Activated CD8-positive, alpha-beta memory T cell treated with anti-CD3 and anti-CD28 coated beads, Interleukin-2, amount 10 ng/mL, durations not matched to agents 7 days and 5 days (primary cell): ENCODE measurements around the gene NTM. TPM values are rescaled to one million over a fixed set of nuclear protein-coding genes. Genes with fewer than 3 reads are reported as not detected.

ENCODE experiments used
- ATAC-seq: fragments of 150-1000 bp; cut with Tn5 transposase; one replicate; pipeline ENCODE4 v1.10.0; 2021; ENCODE audit warnings: moderate library complexity
- CTCF ChIA-PET: fragments of 350-600 bp; sonication (Branson Sonifier 250); formaldehyde crosslinking; loops from one replicate; lab custom pipeline; 2021; ENCODE audit warnings: antibody characterized with exemption; lab: Charles Lee
- DNase-seq: peaks from one replicate; pipeline ENCODE4 v3.0.0-alpha.2; 2020
- H3K27ac Mint-ChIP-seq: one replicate; pipeline ENCODE4 v1.8.0; 2021; ENCODE audit warnings: mild to moderate bottlenecking, mixed read lengths
- H3K27me3 Mint-ChIP-seq: one replicate; pipeline ENCODE4 v1.8.0; 2021; ENCODE audit warnings: mixed read lengths
- H3K36me3 Mint-ChIP-seq: one replicate; pipeline ENCODE4 v1.8.0; 2021; ENCODE audit warnings: mild to moderate bottlenecking, mixed read lengths
- H3K4me1 Mint-ChIP-seq: one replicate; pipeline ENCODE4 v1.8.0; 2021; ENCODE audit warnings: mixed read lengths
- H3K4me3 Mint-ChIP-seq: one replicate; pipeline ENCODE4 v1.8.0; 2021; ENCODE audit warnings: mild to moderate bottlenecking, moderate library complexity, mixed read lengths
- H3K9me3 Mint-ChIP-seq: one replicate; pipeline ENCODE4 v1.8.0; 2022; ENCODE audit warnings: low read depth, mixed read lengths
- total RNA-seq, 2 experiments: library from RNA; stranded (reverse); gene quantifications; one replicate each; pipeline ENCODE4 v1.2.3, GENCODE V29; 2021

The NTM gene
- total RNA-seq, 2 experiments from 2014 or later, result not detected

DNA sequence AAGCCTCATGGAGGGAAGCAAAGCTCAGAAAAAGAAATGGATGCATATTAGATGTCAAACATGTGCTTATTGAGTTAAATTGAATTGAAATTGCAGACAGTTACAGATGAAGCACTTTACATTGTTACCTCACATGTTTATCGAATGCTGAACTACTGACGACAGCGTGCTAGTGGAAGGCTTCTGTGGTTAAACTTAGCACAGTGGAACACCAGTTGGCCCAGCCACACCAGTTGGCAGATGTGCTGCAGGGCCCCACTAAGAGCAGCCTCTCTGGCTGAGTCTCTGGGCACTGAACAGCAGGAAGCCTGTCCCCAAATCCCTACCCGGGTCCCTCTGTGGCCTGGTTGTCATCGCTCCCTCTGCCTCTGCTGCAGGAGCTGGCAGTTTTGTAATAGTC, 242.1 kb downstream of the NTM start:
- DNase-seq (no peak), ATAC-seq (no peak)
- CTCF ChIA-PET, result no interaction called here
- Mint-ChIP-seq H3K9me3 (peaks cover 2% of the 10 kb centered on the region), H3K36me3 (no peaks in the 10 kb centered on the region), H3K4me3 (no peak overlapping the region), H3K27ac (no peak overlapping the region), H3K4me1 (no peaks in the 10 kb centered on the region), H3K27me3 (no peaks in the 10 kb centered on the region)

DNA sequence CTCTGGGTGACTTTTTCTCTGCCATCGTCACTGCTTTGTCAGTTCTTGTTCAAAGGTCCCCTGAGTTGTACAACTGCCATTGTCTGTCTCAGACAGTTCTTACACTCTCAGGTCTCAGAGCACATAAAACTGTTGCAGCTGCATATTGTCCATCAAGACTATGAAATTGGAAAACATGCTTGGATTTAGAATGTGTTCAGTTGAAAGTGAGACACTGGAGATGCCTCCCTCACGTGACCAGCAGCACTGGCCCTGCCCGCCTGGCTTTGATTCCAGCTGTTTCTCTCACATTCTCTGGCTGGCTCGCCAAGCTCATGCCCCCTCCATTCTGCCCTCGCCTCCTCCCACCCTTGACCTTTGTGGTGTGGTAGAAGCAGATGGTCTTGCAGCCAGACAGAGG, 244.2 kb downstream of the NTM start:
- Mint-ChIP-seq H3K36me3 (no peaks in the 10 kb centered on the region), H3K27ac (no peak overlapping the region), H3K9me3 (no peaks in the 10 kb centered on the region), H3K4me1 (no peaks in the 10 kb centered on the region), H3K4me3 (no peak overlapping the region), H3K27me3 (no peaks in the 10 kb centered on the region)
- ATAC-seq (no peak), DNase-seq (no peak)
- CTCF ChIA-PET, result no interaction called here

- Mint-ChIP-seq H3K4me3 (no peak overlapping the region), H3K4me1 (no peaks in the 10 kb centered on the region), H3K36me3 (no peaks in the 10 kb centered on the region), H3K27ac (no peak overlapping the region), H3K27me3 (no peaks in the 10 kb centered on the region), H3K9me3 (no peaks in the 10 kb centered on the region)
- ATAC-seq (no peak), DNase-seq (no peak)
- CTCF ChIA-PET, result no interaction called here
These were observed 245.2 kb downstream of the NTM start for GRCh38 chr11:131615611-131616010.

DNA sequence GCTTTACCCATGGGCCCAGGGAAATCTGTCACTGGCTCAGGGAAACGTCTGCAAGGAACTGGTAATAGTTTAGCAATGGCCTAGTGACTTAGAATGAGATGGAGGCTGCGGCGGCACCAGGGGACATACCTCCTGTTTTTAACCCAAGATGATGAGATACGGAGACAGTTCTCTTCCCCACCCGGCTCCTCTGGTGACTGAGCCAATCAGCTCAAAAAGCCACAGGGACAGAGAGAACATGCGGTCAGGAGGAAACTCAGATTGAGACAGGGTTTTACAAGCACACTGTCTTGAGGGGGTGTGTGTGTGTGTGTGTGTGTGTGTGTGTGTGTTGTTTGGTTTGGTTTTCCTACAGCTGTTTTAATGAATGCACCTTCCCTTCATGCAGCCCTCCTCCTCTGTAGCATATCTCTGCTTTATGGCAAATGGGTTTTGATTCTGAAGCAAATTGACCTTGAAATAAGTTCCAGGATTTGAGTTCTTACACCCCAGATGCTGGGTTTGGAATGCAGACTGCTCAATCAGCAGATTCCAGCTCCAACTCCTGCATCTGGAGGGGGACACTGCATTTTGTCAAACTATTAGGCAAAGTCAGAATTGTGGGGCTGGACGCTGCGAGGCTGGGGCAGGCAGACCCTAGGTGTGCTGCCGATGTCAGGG, 246.2 kb downstream of the NTM start:
- no peaks in the 10 kb centered on the region for H3K4me1 Mint-ChIP-seq
- DNase-seq, result no peak
- no peak overlapping the region for H3K4me3 Mint-ChIP-seq
- no peak overlapping the region for H3K27ac Mint-ChIP-seq
- ATAC-seq, result no peak
- H3K36me3 Mint-ChIP-seq, result no peaks in the 10 kb centered on the region
- CTCF ChIA-PET, result no interaction called here
- H3K27me3 Mint-ChIP-seq, result no peaks in the 10 kb centered on the region
- H3K9me3 Mint-ChIP-seq, result no peaks in the 10 kb centered on the region

DNA sequence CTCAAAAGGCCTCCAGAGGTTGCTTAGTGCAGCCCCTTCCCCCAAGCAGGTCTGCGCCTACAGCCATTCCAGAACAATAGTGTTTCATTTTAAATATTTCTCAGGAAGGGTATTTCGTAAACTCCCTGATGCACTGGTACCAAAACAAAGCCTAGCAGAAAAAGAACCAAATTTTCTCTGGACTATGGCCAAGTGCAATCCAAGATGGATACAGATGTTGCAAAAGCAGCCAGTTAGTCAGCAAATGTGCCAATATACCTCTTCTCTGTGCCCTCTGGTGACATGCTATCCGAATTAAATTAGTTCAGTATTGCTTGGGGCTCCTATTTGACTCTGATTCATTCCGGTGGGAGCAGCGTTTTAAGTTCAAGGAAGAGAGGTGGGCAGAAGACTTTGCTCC, 247.8 kb downstream of the NTM start:
- DNase-seq, result no peak
- no peaks in the 10 kb centered on the region for H3K36me3 Mint-ChIP-seq
- CTCF ChIA-PET, result no interaction called here

DNA sequence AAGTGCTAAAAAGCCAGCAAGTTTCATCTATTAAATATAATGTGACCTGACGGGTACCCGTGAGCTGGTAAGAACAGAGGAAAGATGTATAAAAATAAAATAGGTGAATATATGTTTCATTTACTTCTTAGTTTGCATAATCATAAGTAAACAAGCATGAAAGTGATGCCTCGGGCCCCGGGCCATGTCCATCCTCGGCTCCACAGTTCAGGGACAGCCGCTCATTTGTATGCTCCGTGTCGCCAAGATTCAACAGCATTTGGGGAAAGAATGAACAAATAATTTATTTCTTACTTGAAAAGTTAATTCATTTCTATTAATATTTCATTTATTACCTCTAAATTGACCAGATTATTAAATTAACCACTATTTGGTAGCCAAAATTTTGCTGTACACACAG, 251.8 kb downstream of the NTM start:
- ATAC-seq (no peak), DNase-seq (no peak)
- Mint-ChIP-seq H3K36me3 (no peaks in the 10 kb centered on the region), H3K4me3 (no peak overlapping the region), H3K27me3 (peaks cover 7% of the 10 kb centered on the region), H3K9me3 (no peaks in the 10 kb centered on the region), H3K27ac (no peak overlapping the region), H3K4me1 (no peaks in the 10 kb centered on the region)
- CTCF ChIA-PET, result no interaction called here

More for the DNA sequence above, 247.8 kb downstream of the NTM start:
- Mint-ChIP-seq H3K4me3 (no peak overlapping the region), H3K27ac (no peak overlapping the region), H3K9me3 (no peaks in the 10 kb centered on the region), H3K4me1 (no peaks in the 10 kb centered on the region), H3K27me3 (no peaks in the 10 kb centered on the region)
- ATAC-seq, result no peak

- no peaks in the 10 kb centered on the region for H3K9me3 Mint-ChIP-seq
- no peak overlapping the region for H3K4me3 Mint-ChIP-seq
- H3K36me3 Mint-ChIP-seq, result no peaks in the 10 kb centered on the region
- H3K4me1 Mint-ChIP-seq, result no peaks in the 10 kb centered on the region
- CTCF ChIA-PET, result no interaction called here
- ATAC-seq (no peak), DNase-seq (no peak)
- peaks cover 7% of the 10 kb centered on the region for H3K27me3 Mint-ChIP-seq
- H3K27ac Mint-ChIP-seq, result no peak overlapping the region
These were observed 254.1 kb downstream of the NTM start for GRCh38 chr11:131624531-131624930.

GRCh38 chr11:131626788-131627187, 256.4 kb downstream of the NTM start:
- CTCF ChIA-PET, result no interaction called here
- Mint-ChIP-seq H3K27me3 (peaks cover 7% of the 10 kb centered on the region), H3K36me3 (no peaks in the 10 kb centered on the region)

DNA sequence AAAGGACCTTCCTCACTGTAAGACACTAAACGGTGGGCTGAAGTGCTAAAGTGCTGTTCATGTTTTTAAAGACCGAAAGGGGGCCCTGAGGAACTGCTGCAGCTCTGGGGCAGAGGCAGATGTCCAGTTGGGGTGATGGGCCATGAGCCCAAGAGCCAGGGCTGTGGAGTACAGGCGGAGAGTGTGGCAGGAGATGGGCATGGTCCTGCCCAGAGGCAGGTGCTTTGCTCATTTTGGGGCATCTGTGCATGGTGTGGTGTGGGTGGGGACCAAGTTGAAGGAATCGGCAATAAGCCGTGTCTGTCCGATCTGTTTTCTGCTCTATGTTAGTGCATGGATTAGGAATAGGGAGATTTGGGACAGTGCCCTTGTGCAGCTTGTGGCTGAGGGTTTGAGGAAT, 258.3 kb downstream of the NTM start:
- ATAC-seq (no peak), DNase-seq (no peak)
- no peaks in the 10 kb centered on the region for H3K9me3 Mint-ChIP-seq
- CTCF ChIA-PET, result no interaction called here
- no peak overlapping the region for H3K4me3 Mint-ChIP-seq
- H3K27ac Mint-ChIP-seq, result no peak overlapping the region
- peaks cover 7% of the 10 kb centered on the region for H3K27me3 Mint-ChIP-seq
- H3K36me3 Mint-ChIP-seq, result no peaks in the 10 kb centered on the region
- H3K4me1 Mint-ChIP-seq, result no peaks in the 10 kb centered on the region

More at GRCh38 chr11:131626788-131627187, 256.4 kb downstream of the NTM start:
- Mint-ChIP-seq H3K9me3 (no peaks in the 10 kb centered on the region), H3K4me1 (no peaks in the 10 kb centered on the region), H3K27ac (no peak overlapping the region), H3K4me3 (no peak overlapping the region)
- DNase-seq (no peak), ATAC-seq (no peak)

DNA sequence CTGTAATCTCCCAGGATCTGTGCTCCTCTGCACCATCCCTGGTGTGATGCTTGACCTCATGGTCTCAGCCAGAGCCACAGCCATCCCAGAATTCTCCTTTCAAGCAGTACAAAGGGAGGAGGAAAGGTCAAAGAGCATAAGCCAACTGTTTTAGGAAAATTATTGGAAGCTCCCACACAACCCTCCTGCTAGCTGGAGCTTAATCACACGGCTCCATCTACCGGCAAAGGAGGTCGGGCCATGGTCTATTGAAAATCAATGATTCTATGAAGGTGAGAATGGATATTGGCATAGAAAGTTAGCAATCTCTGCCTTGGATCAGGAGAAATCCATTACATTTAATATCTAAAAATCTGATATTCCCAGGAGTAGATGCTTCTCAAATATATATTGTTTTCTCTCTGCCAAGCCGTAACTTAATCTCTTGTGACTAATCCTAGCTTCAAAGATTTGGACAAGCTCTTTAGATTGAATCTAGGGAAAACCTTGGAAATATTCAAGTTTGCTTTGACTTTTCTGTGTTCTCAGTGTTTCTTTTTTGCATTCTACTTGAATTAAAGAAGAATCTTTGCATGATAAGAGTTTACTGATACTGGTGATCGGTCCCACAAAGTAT, 259.6 kb downstream of the NTM start:
- CTCF ChIA-PET, result no interaction called here

DNA sequence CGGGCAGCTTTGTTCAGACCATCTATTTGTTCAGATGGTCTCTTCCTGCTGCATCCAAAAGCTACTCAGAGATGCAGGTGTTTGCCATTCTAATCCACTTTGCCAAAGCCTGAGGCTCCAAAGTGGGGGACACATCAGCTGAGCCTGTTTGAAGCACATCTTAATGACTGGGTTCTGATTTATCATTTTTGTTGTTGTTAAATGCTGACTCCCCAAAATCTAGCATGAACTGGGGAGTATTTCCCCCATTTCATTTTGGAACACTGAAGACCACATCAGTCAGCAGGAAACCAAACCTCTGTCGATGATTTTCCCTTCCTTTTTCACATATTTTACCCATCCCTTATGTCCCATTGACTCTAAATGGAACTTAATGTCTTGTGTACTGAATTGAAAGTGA, 262.6 kb downstream of the NTM start:
- Mint-ChIP-seq H3K4me3 (no peak overlapping the region), H3K27ac (no peak overlapping the region), H3K36me3 (no peaks in the 10 kb centered on the region), H3K27me3 (no peaks in the 10 kb centered on the region), H3K4me1 (no peaks in the 10 kb centered on the region), H3K9me3 (no peaks in the 10 kb centered on the region)
- CTCF ChIA-PET, result no interaction called here
- DNase-seq (no peak), ATAC-seq (no peak)

More for the DNA sequence above, 259.6 kb downstream of the NTM start:
- Mint-ChIP-seq H3K4me1 (no peaks in the 10 kb centered on the region), H3K9me3 (no peaks in the 10 kb centered on the region), H3K4me3 (no peak overlapping the region), H3K27ac (no peak overlapping the region), H3K36me3 (no peaks in the 10 kb centered on the region), H3K27me3 (peaks cover 7% of the 10 kb centered on the region)
- ATAC-seq (no peak), DNase-seq (no peak)

DNA sequence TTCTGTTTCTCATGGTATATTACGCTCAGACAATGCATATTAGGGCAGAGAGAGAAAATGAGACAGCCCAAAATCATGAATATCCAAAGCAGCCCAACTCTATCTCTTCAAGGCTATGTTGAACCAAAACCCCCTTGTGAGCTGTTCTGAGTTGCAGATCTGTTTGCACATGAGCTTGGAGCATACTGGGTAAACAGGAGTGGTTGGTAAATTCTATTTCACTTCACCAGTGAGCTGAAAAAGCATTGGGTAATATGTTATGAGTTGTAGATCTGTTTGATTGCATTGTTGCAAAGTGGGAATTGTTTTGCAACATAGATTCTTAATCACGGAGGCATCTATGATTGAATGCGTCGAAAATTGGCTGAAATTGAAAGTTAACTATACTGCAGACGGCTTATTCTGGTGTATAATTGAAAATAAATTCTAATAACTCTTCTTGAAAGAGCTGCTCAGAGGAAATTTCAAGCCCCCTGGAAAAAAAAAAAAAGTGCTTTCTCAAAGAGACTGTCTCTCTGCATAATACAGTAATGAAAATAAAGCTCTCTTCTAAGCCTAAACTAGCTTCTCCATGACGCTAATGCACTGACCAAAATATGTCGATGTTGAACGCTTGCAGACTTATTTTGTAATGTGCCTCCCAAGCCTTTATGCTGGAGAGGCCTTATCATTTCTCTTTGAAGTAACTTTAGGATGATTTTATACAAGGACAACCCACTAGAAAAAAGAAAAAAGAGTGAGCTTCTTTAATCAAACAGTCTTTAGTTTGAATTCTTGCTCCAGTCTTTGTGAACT, 263.7 kb downstream of the NTM start:
- H3K27me3 Mint-ChIP-seq, result no peaks in the 10 kb centered on the region
- no peak for DNase-seq
- H3K9me3 Mint-ChIP-seq, result no peaks in the 10 kb centered on the region
- no peaks in the 10 kb centered on the region for H3K36me3 Mint-ChIP-seq
- no peaks in the 10 kb centered on the region for H3K4me1 Mint-ChIP-seq
- no peak for ATAC-seq
- CTCF ChIA-PET, result no interaction called here
- H3K27ac Mint-ChIP-seq, result no peak overlapping the region
- no peak overlapping the region for H3K4me3 Mint-ChIP-seq

- CTCF ChIA-PET, result interaction anchor here (0.7 kb wide), 1 partner anchor 161 kb away, joined by 3 read pairs; no protein-coding TSS in a partner anchor
- Mint-ChIP-seq H3K4me3 (no peak overlapping the region), H3K4me1 (no peaks in the 10 kb centered on the region), H3K9me3 (peaks cover 3% of the 10 kb centered on the region), H3K27me3 (no peaks in the 10 kb centered on the region), H3K36me3 (no peaks in the 10 kb centered on the region), H3K27ac (no peak overlapping the region)
- DNase-seq (no peak), ATAC-seq (no peak)
These were observed 267.2 kb downstream of the NTM start for GRCh38 chr11:131637469-131638175.
